BLaER1 treated with 17β-estradiol and CSF1 and Interleukin-3, amounts not matched to agents 10 nM and 100 nM (cell line): ENCODE results near the gene CABCOCO1.
"Not testable (repeated sequence)": the region's sequence is repeated elsewhere in the genome, so short reads cannot be mapped to it uniquely, and the experiment has no call there.

Experiments
- H3K27ac ChIP-seq, 11 experiments: shearing (Covaris generic); formaldehyde crosslinking; 2 replicates each; pipeline ENCODE4 v1.8.1; 2022
- H3K27me3 ChIP-seq, 11 experiments: shearing (Covaris generic); formaldehyde crosslinking; 2 replicates each; pipeline ENCODE4 v1.8.1; 2022
- H3K36me3 ChIP-seq, 11 experiments: shearing (Covaris generic); formaldehyde crosslinking; 2 replicates each; pipeline ENCODE4 v1.8.1; 2022
- H3K4me1 ChIP-seq, 10 experiments: shearing (Covaris generic); formaldehyde crosslinking; 2 replicates each; pipeline ENCODE4 v1.8.1; 2022
- H3K4me2 ChIP-seq, 11 experiments: shearing (Covaris generic); formaldehyde crosslinking; 2 replicates each; pipeline ENCODE4 v1.8.1; 2022
- H3K4me3 ChIP-seq, 10 experiments: shearing (Covaris generic); formaldehyde crosslinking; 2 replicates each; pipeline ENCODE4 v1.8.1; 2022
- H3K9ac ChIP-seq, 11 experiments: shearing (Covaris generic); formaldehyde crosslinking; 2 replicates each; pipeline ENCODE4 v1.8.1; 2022
- H3K9me3 ChIP-seq, 11 experiments: shearing (Covaris generic); formaldehyde crosslinking; replicated peaks in 1 of 11; 2 replicates each; pipeline ENCODE4 v1.8.1; 2022
- H4K20me1 ChIP-seq, 11 experiments: shearing (Covaris generic); formaldehyde crosslinking; 2 replicates each; pipeline ENCODE4 v1.8.1; 2022
- Cebpa-rat ChIP-seq, 11 experiments: shearing (Covaris generic); IDR thresholded peaks; 2 replicates each; pipeline ENCODE4 v1.8.1; 2022

CABCOCO1 gene

GRCh38 chr10:61730671-61731070 lies 67.9 kb downstream of the CABCOCO1 start:
- Histone ChIP-seq H3K4me2 (no peak overlapping the region), H3K4me3 (no peak overlapping the region), H3K4me1 (no peaks in the 10 kb centered on the region), H3K27me3 (no peaks in the 10 kb centered on the region), H3K9ac (no peak overlapping the region), H3K27ac (no peak overlapping the region), H4K20me1 (no peaks in the 10 kb centered on the region), H3K36me3 (no peaks in the 10 kb centered on the region), H3K9me3 (no peaks in the 10 kb centered on the region)
- no peak for TF ChIP-seq Cebpa-rat (IDR thresholded peaks at IDR 0.05)

GRCh38 chr10:61731638-61732037 lies 68.9 kb downstream of the CABCOCO1 start:
- TF ChIP-seq Cebpa-rat (IDR thresholded peaks at IDR 0.05): no peak
- H3K27ac ChIP-seq: no peak overlapping the region
- H3K27me3 ChIP-seq: no peaks in the 10 kb centered on the region
- H3K4me3 ChIP-seq: no peak overlapping the region
- no peak overlapping the region for H3K4me2 ChIP-seq
- no peaks in the 10 kb centered on the region for H3K9me3 ChIP-seq
- no peak overlapping the region for H3K9ac ChIP-seq
- no peaks in the 10 kb centered on the region for H3K36me3 ChIP-seq
- no peaks in the 10 kb centered on the region for H3K4me1 ChIP-seq
- no peaks in the 10 kb centered on the region for H4K20me1 ChIP-seq

- Histone ChIP-seq H3K4me3 (no peak overlapping the region), H3K27me3 (no peaks in the 10 kb centered on the region), H3K9me3 (peaks cover 0 to 5% (median 0%) of the 10 kb centered on the region in 11 experiments; a peak in 2 of 22 replicates), H3K36me3 (no peaks in the 10 kb centered on the region), H3K4me2 (no peak overlapping the region), H3K27ac (no peak overlapping the region), H3K4me1 (no peaks in the 10 kb centered on the region), H3K9ac (no peak overlapping the region), H4K20me1 (no peaks in the 10 kb centered on the region)
- TF ChIP-seq Cebpa-rat (IDR thresholded peaks at IDR 0.05): no peak
Measured at GRCh38 chr10:61732629-61733278, 70.0 kb downstream of the CABCOCO1 start.

GRCh38 chr10:61733358-61733940 lies 70.7 kb downstream of the CABCOCO1 start:
- TF ChIP-seq Cebpa-rat (IDR thresholded peaks at IDR 0.05): no peak
- Histone ChIP-seq H3K36me3 (no peaks in the 10 kb centered on the region), H3K9me3 (peaks cover 0 to 5% (median 0%) of the 10 kb centered on the region in 11 experiments; a peak in 2 of 22 replicates), H3K4me2 (no peak overlapping the region), H4K20me1 (no peaks in the 10 kb centered on the region), H3K9ac (no peak overlapping the region), H3K27ac (no peak overlapping the region), H3K4me3 (no peak overlapping the region), H3K27me3 (no peaks in the 10 kb centered on the region), H3K4me1 (no peaks in the 10 kb centered on the region)

- Histone ChIP-seq H3K27me3 (no peaks in the 10 kb centered on the region), H3K9ac (no peak overlapping the region), H4K20me1 (no peaks in the 10 kb centered on the region), H3K4me3 (no peak overlapping the region), H3K4me2 (no peak overlapping the region), H3K36me3 (no peaks in the 10 kb centered on the region), H3K9me3 (peaks cover 0 to 5% (median 0%) of the 10 kb centered on the region in 11 experiments; a peak in 2 of 22 replicates), H3K27ac (no peak overlapping the region), H3K4me1 (no peaks in the 10 kb centered on the region)
- no peak for TF ChIP-seq Cebpa-rat (IDR thresholded peaks at IDR 0.05)
Measured at GRCh38 chr10:61735882-61736281, 73.2 kb downstream of the CABCOCO1 start.

- not testable (repeated sequence) for H4K20me1 ChIP-seq, H3K27me3 ChIP-seq, H3K9me3 ChIP-seq, H3K4me2 ChIP-seq, H3K27ac ChIP-seq, H3K4me1 ChIP-seq, H3K4me3 ChIP-seq, H3K36me3 ChIP-seq, H3K9ac ChIP-seq
Measured at GRCh38 chr10:61737455-61737854, 74.7 kb downstream of the CABCOCO1 start.

- Histone ChIP-seq H3K4me3 (no peak overlapping the region), H3K27ac (no peak overlapping the region), H3K9ac (no peak overlapping the region), H3K27me3 (no peaks in the 10 kb centered on the region), H3K4me1 (no peaks in the 10 kb centered on the region), H4K20me1 (no peaks in the 10 kb centered on the region), H3K4me2 (no peak overlapping the region), H3K36me3 (no peaks in the 10 kb centered on the region), H3K9me3 (peaks cover 0 to 5% (median 0%) of the 10 kb centered on the region in 11 experiments; a peak in 2 of 22 replicates)
- no peak for TF ChIP-seq Cebpa-rat (IDR thresholded peaks at IDR 0.05)
Measured at GRCh38 chr10:61742812-61743211, 80.1 kb downstream of the CABCOCO1 start.

GRCh38 chr10:61744469-61744868 lies 81.7 kb downstream of the CABCOCO1 start:
- Histone ChIP-seq H4K20me1 (no peaks in the 10 kb centered on the region), H3K27ac (no peak overlapping the region), H3K27me3 (no peaks in the 10 kb centered on the region), H3K4me1 (no peaks in the 10 kb centered on the region), H3K4me2 (no peak overlapping the region), H3K9ac (no peak overlapping the region), H3K9me3 (peaks cover 0 to 5% (median 0%) of the 10 kb centered on the region in 11 experiments; a peak in 2 of 22 replicates), H3K36me3 (no peaks in the 10 kb centered on the region), H3K4me3 (no peak overlapping the region)
- TF ChIP-seq Cebpa-rat (IDR thresholded peaks at IDR 0.05): no peak

GRCh38 chr10:61746377-61746776 lies 83.6 kb downstream of the CABCOCO1 start:
- Histone ChIP-seq H3K27ac (no peak overlapping the region), H3K27me3 (no peaks in the 10 kb centered on the region)
- TF ChIP-seq Cebpa-rat (IDR thresholded peaks at IDR 0.05): no peak

GRCh38 chr10:61747307-61747706 lies 84.6 kb downstream of the CABCOCO1 start:
- H4K20me1 ChIP-seq: no peaks in the 10 kb centered on the region
- H3K27ac ChIP-seq: no peak overlapping the region
- H3K27me3 ChIP-seq: no peaks in the 10 kb centered on the region
- no peak overlapping the region for H3K9ac ChIP-seq
- H3K36me3 ChIP-seq: no peaks in the 10 kb centered on the region
- no peak for TF ChIP-seq Cebpa-rat (IDR thresholded peaks at IDR 0.05)
- H3K4me2 ChIP-seq: no peak overlapping the region
- H3K4me3 ChIP-seq: no peak overlapping the region
- H3K9me3 ChIP-seq: peaks cover 0 to 5% (median 0%) of the 10 kb centered on the region in 11 experiments; a peak in 2 of 22 replicates
- peaks cover 13 to 15% (median 14%) of the 10 kb centered on the region in 10 experiments for H3K4me1 ChIP-seq

More at GRCh38 chr10:61746377-61746776, 83.6 kb downstream of the CABCOCO1 start:
- Histone ChIP-seq H4K20me1 (no peaks in the 10 kb centered on the region), H3K4me1 (peaks cover 4 to 5% (median 5%) of the 10 kb centered on the region in 10 experiments), H3K36me3 (no peaks in the 10 kb centered on the region), H3K4me2 (no peak overlapping the region), H3K9me3 (peaks cover 0 to 5% (median 0%) of the 10 kb centered on the region in 11 experiments; a peak in 2 of 22 replicates), H3K9ac (no peak overlapping the region), H3K4me3 (no peak overlapping the region)
